Endothelial cell of umbilical vein (primary cell): ENCODE results near the gene C15orf62.

Source experiments
- EZH2 ChIP-seq: IDR thresholded peaks from 2 replicates; pipeline ENCODE4 v1.6.1; 2012; ENCODE audit warnings: borderline replicate concordance, low read depth, mild to moderate bottlenecking, moderate library complexity, low read length, inconsistent platforms; ENCODE audit not compliant: severe bottlenecking
- JUN ChIP-seq: IDR thresholded peaks from 2 replicates; pipeline ENCODE4 v1.6.1; 2011; ENCODE audit warnings: borderline replicate concordance, low read depth; ENCODE audit not compliant: insufficient read length, insufficient read depth
- POLR2A ChIP-seq: IDR thresholded peaks from 2 replicates; pipeline ENCODE4 v1.6.1; 2012; ENCODE audit warnings: low read depth, mild to moderate bottlenecking, control low read depth, low read length
- POLR2AphosphoS5 ChIP-seq: IDR thresholded peaks from 2 replicates; pipeline ENCODE4 v1.6.1; 2012; ENCODE audit warnings: low read depth, mild to moderate bottlenecking, control low read depth, low read length, moderate library complexity; ENCODE audit not compliant: insufficient read depth
- TF ChIP-seq, protein P1 (sequence below), 2 donors: IDR thresholded peaks; 1 replicate in 1 of 2; 2 replicates in 1 of 2; pipeline ENCODE4 v1.5.1; 2011; ENCODE audit warnings: low read length in 2 of 2, mild to moderate bottlenecking in 2 of 2, moderate library complexity in 2 of 2, control low read depth in 1 of 2, inconsistent platforms in 1 of 2, low read depth in 1 of 2; ENCODE audit not compliant: insufficient read depth in 1 of 2; ENCODE audit errors: extremely low read depth in 1 of 2

DNA sequence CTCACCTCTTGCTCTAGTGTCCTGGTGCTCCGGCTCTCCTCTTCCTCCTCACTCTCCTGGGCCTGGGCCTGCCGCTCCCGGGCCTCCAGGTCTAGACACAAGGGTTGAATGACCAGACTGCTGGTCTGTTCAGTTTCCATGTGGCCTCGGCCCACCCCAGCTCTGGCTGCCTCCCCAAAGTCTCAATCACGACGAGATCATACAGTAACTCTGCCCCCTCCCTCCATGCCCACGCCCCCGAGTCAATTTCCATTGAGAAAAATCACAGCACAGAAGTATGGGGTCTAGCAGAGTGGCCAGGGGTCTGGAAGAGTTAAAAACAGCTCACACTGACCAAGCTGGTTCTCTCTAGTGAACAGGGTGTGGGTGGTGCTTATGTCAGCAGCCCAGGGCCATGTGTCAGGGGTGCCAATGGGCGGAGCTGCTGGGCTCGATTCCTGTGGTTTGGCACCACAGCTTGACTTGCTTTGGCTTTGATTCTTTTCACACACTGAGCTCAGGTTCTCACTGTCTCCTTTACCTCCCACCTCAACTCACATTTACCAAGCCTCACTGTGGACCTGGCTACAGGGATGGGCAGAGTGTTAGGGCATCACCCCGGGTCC is 6.9 kb downstream of the C15orf62 start:
- TF ChIP-seq, protein P1, sequence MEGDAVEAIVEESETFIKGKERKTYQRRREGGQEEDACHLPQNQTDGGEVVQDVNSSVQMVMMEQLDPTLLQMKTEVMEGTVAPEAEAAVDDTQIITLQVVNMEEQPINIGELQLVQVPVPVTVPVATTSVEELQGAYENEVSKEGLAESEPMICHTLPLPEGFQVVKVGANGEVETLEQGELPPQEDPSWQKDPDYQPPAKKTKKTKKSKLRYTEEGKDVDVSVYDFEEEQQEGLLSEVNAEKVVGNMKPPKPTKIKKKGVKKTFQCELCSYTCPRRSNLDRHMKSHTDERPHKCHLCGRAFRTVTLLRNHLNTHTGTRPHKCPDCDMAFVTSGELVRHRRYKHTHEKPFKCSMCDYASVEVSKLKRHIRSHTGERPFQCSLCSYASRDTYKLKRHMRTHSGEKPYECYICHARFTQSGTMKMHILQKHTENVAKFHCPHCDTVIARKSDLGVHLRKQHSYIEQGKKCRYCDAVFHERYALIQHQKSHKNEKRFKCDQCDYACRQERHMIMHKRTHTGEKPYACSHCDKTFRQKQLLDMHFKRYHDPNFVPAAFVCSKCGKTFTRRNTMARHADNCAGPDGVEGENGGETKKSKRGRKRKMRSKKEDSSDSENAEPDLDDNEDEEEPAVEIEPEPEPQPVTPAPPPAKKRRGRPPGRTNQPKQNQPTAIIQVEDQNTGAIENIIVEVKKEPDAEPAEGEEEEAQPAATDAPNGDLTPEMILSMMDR (IDR thresholded peaks at IDR 0.05; ENCODE audit: extremely low read depth in 1 of 2, insufficient read depth in 1 of 2, low read depth in 1 of 2, low read length in 2 of 2) = no peak
- TF ChIP-seq EZH2 (no peak), POLR2AphosphoS5 (no peak), JUN (no peak), POLR2A (no peak)
